GM18861 (cell line): ENCODE data around the gene SPTLC3.

ENCODE experiments used
- ATAC-seq: cut with Tn5 transposase; IDR thresholded peaks from one replicate; pipeline ENCODE4 v1.9.1; 2021; ENCODE audit not compliant: unreplicated experiment

SPTLC3 gene

GRCh38 chr20:13028673-13029072, 19.9 kb downstream of the SPTLC3 start:
- no peak for ATAC-seq

GRCh38 chr20:13029687-13030375, 21.1 kb downstream of the SPTLC3 start:
- ATAC-seq, result no peak

GRCh38 chr20:13031751-13032150, 23.0 kb downstream of the SPTLC3 start:
- no peak for ATAC-seq

GRCh38 chr20:13034115-13034514, 25.3 kb downstream of the SPTLC3 start:
- ATAC-seq, result no peak

- no peak for ATAC-seq
These were observed 26.2 kb downstream of the SPTLC3 start for GRCh38 chr20:13034936-13035335.

- no peak for ATAC-seq
These were observed 26.8 kb downstream of the SPTLC3 start for GRCh38 chr20:13035399-13036152.

GRCh38 chr20:13037727-13038126, 29.0 kb downstream of the SPTLC3 start:
- ATAC-seq, result no peak

GRCh38 chr20:13041574-13042457, 33.0 kb downstream of the SPTLC3 start:
- ATAC-seq, result no peak

GRCh38 chr20:13042458-13042794, 33.7 kb downstream of the SPTLC3 start:
- ATAC-seq, result peak; percentile 66

GRCh38 chr20:13046409-13046808, 37.6 kb downstream of the SPTLC3 start:
- ATAC-seq, result no peak

- no peak for ATAC-seq
These were observed 45.2 kb downstream of the SPTLC3 start for GRCh38 chr20:13054011-13054410.

- no peak for ATAC-seq
These were observed 50.1 kb downstream of the SPTLC3 start for GRCh38 chr20:13058666-13059389.

- no peak for ATAC-seq
These were observed 50.8 kb downstream of the SPTLC3 start for GRCh38 chr20:13059398-13060136.

GRCh38 chr20:13060327-13060726, 51.6 kb downstream of the SPTLC3 start:
- no peak for ATAC-seq

GRCh38 chr20:13061381-13061780, 52.6 kb downstream of the SPTLC3 start:
- ATAC-seq, result no peak

- no peak for ATAC-seq
These were observed 54.0 kb downstream of the SPTLC3 start for GRCh38 chr20:13062789-13063188.

GRCh38 chr20:13068336-13068735, 59.6 kb downstream of the SPTLC3 start:
- ATAC-seq, result no peak

GRCh38 chr20:13081877-13082276, 73.1 kb downstream of the SPTLC3 start:
- no peak for ATAC-seq

GRCh38 chr20:13082378-13082777, 73.6 kb downstream of the SPTLC3 start:
- no peak for ATAC-seq

GRCh38 chr20:13085275-13085674, 76.5 kb downstream of the SPTLC3 start:
- no peak for ATAC-seq
